Measurements from ENCODE around the gene LYSMD4.

Gene LYSMD4

DNA sequence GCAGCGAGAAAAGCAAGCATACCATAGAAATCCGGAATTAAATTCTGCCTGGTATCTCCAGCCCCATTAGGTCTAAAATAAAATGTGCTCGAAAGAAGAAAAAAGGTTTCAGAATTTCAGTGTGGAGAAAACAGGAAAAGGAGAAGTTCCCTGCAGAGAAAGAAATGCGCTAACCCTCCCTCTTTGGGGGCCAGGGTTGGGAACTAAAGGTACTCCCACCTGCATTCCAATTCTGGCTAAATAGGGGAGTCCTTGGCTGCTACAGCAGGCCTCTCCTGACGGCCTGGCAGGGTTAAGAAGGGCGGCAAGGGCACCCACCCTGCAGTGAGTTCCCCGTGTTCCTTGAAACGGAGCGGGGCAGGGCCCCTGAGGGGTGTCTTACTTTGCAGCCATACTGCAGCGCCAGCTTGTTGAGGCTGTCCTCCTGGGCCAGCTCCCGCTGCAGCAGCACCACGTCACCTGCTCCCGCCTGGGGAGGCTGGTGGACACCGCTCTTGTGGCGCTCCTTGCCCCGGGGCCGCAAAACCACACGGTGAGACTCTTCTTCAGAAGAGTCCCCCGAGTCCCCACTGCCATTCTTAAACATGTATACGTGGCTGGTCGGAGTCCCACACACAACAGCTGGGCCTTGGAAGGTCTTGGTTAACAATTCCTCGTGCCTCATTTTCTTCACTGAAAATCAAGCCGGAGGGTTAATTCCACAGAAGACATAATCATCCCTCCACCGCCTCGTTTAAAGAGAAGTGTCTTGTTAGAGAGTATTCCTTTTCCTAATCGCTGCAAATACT, 1.7 kb downstream of the LYSMD4 start:
- no peak for DNase-seq (ENCODE audit: low spot score)

DNA sequence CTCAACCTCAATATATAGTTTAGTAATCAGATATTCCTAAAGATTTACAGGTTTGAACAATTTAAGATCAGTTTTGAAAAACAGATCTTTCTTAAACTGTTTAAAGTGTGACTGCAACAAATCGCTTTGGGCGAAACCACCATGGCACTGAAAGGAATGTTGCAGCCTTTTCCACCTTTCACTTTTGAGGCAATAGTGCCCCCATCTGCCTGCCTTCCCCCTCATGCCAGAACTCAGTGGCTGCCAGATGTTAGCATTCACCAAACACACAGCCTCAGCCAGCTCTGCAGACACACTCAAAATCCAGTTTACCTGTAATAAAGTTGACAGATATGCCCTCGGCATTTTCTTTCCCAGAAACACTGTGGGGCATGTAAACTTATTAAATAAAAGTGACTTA, 3.3 kb downstream of the LYSMD4 start:
- no peak for DNase-seq (ENCODE audit: low spot score)

DNA sequence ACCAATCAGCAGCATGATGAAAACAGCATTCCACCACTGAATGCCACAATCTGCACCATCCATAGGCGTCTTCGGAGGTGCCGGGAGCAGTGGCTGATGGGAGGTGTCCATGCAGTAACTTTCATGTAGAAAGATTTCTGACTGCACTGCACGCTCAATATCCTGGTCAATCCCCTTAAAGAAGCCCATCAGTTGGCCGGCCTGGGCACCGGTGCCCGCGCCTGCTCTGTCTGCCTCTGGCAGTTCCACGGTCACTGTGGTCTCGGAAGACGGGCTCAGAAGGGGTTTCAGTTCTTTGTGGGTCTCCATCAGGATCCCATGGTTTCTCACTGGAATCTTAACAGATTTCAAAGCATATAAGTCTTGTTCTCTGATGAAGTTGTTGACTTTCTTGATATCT, 3.9 kb downstream of the LYSMD4 start:
- DNase-seq (ENCODE audit: low spot score): no peak

DNA sequence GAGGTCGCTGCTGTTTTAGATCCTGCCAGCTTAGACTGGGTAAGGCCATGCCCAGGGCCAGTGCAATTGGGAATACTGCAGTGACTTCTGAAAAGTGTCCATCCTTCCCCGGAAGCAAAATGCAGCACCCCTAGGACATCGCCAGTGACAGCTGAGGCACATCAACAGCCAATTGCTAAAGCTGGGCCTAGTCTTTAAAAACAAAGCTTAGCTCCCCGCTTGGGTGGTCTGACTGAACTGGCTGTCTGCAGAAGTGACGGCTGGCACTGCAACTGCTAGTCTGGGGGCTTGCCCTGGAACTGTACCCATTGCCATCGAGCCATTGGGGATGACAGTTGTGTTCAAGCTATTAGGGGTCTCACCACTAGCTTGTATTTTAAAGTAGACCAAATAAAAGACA, 4.3 kb downstream of the LYSMD4 start:
- DNase-seq (ENCODE audit: low spot score): no peak

DNA sequence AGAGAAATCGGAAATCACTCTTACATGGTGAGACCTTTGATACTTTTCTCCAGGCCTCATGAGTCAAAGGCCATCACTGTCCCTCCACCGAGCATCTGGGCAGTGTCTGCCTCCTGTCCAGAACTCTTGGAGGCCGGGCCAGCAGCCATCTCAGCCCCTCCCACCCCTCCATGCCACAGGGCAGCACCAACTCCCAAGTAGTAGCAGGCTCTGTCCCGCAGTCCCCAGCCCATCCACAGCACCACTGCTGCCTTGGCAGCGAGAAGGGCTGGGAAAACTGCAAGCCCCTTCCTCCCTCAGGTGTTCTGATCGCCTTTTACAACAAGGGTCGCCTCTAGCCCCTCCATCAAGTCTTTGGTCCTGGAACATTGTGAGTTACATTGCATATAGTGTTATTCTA, 5.5 kb downstream of the LYSMD4 start:
- peak; percentile 40 for DNase-seq (ENCODE audit: low spot score)

DNA sequence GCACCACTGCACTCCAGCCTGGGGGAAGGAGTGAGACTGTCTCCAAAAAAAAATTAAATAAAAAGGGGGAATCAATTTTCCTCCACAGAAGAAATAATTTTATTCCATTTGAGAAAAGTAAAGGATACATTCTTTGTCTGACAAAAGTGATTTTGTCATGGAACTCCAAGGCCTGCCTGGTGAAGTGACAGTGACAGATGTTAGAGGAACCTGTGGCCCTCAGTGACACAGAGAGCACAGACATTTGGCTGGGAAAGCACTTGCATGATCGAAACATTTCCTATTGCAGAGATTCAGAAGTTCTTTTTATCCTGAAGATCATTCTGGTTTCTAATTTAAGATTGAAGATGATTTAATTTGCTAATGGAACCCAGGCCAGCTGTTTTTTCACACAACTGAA, 5.9 kb downstream of the LYSMD4 start:
- no peak for DNase-seq (ENCODE audit: low spot score)

DNA sequence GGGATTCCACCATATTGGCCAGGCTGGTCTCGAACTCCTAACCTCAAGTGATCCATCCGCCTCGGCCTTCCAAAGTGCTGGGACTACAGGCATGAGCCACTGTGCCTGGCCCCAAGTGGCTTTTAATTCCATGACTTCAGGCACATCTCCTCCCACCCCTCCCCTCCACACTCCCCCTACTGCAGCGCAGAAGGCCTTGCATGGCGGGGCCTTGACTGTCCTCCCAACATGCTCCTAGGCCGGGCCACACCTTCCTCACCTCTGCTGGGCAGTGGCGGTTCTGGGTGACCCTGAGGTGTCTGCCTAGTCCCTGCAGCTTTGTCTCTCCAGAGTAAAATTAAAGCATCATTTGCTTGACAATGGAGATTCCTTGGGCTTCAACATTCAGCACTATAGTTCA, 6.9 kb downstream of the LYSMD4 start:
- DNase-seq (ENCODE audit: low spot score): peak; percentile 40

DNA sequence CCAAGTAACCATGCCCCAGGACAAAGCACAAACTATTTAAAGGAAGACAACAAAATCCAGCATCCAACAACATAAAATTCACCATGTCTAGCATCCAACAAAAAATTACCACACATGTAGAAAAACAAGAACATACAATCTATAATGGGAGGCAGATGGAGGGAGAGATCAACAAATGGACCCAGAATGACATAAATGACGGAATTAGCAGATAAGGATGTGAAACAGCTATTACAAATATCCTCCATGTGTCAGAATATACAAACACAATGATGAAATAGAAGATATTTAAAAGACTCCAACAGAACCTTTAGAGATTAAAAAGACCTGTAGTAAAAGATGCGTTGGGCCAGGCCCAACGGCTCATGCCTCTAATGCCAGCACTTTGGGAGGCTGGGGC, 10.8 kb downstream of the LYSMD4 start:
- DNase-seq (ENCODE audit: low spot score): no peak

DNA sequence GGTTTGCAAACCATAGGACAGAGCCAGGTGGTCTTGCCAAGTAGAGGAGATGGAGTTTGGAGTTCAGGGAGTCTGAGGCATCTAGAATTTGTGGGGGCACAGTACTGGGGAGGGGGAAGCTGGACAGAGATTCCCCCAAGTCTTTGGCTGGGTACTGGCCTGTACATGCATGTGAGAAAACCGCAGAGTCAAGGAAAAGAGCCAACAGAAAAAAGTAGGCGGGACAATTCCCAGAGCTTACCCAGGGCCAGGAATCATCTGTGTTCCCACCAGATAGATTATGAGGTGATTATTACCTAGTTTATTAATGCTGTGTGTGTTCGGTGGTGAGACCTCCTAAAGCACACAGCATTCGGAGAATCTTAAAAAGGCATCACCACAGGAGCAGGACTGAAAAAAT, 11.3 kb downstream of the LYSMD4 start:
- DNase-seq (ENCODE audit: low spot score): peak; percentile 49

DNA sequence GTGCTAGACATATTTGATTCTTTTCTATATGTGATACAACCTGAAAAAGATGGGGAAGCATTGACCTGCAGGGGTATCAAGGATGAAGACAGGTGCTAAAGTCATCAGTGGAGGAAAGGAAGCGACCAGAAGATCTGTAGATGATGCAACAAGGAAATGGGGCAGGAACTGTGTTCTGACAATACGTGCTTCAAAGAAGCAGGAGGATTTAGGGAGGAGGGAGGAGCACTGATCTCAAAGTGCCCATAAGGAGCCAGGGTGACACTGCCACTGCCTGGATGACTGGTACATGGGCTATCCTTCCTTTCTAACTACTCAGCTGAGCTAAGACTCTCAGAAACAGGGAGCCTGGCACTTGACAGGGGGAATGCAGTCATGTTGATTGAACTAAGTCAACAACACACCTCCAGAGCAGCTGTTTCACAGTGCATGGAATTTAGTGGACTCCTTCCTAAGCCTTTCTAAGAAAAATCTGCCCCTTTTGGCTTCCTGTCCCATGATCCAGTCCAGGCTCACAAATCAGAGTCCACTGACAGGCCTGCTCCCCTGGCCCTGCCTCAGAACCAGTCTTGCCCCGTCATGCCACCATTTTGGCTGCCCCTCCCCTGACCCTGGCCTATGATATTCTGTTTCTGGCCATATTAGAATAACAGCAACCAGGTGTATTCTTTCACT, 12.0 kb downstream of the LYSMD4 start:
- DNase-seq (ENCODE audit: low spot score): no peak

DNA sequence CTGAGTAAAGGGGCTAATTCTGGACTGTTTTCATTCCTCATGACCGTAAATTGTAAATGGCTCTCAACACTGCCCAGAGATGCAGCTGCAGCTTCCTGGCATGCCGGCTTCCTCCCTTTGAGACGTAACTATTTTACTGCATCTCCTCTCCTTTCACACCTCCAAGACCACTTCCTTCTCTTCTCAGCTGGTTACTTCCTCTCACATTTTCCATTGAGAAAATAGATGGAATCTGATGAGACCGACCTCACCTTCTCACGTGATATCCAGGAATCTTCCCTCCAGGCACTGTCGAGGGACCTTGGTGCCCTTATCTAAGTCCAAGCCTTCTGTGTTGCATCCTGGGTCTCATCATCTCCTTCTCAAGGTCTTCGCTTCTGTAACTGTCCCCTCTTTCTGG, 12.7 kb downstream of the LYSMD4 start:
- no peak for DNase-seq (ENCODE audit: low spot score)

DNA sequence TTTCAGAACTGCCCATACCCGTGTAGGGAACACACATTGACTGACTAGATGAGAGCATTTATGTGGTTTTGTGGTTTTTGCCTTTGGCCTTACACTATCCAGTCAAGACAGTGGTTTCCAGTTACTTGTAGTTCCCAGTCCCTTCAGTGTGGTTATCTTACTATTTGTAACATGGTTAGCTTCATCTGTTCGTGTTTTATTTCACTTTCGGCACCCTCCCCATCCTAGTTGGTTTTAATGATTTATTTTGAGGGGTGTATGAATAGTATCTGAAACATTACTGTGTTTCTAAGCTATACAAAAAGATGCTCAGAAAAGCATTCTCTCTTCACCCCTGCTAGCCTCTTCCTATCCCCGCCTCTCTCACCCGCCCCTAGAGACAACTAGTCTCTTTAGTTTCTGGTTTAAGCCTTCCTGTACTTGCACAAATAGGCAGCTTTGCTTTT, 14.1 kb downstream of the LYSMD4 start:
- no peak for DNase-seq (ENCODE audit: low spot score)

DNA sequence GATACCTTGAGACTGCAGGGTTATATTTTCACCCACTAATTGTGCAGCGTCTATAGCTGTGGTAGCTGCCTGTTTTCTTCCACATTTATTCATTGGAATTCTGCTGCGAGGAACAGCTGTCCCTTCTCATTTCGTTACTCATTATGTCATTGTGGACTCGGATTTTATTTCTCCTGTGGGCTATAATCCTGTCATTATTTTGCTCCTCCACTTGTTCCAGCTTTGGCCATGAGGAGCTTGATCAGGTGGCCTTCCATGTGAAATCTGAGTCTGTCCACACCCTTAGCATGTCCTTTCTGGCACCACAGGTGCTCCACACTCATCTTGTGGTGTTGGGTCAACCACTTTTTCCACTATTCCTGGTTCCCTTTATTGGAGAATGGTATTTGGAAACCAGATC, 14.8 kb downstream of the LYSMD4 start:
- DNase-seq (ENCODE audit: low spot score): no peak

DNA sequence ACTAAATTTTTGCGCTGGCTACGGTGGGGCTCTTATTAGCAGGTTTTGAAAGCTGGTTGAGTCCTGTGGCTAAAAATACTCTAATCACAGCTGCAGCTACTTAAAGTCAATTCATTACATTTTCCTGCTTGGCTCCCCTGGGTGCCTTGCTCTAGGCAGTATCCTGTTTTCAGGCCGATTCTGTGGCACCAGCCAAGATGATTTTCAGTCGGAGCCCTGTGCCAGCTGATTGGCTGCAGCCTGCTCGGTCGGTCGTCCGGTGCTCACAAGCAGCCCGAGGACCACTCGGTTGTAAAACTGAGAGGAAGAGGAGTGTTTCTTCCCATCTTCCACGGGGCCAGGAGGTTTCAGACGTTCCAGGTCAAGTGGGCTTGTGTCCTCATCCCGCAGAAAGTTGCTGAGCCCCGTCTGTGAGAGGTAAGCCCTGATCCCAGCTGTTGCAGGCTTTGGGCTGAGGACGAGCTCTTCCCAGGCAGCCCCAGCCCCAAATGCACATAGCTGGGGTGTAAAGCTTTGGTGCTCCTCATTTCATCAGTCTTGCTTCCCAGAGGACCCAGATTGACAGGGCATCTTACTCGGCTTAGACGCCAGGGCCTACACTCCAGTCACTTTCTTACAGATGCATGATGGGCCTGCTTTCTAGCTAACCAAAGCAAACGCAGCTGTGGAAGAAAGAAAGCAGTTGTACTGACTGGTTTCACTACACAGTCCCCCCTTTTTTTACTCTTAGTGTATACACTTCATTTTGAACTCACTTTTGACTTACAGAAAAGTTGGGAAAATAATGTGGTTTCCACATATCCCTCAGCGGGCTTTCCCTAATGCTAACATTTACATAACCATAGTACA, 15.9 kb downstream of the LYSMD4 start:
- no peak for DNase-seq (ENCODE audit: low spot score)

DNA sequence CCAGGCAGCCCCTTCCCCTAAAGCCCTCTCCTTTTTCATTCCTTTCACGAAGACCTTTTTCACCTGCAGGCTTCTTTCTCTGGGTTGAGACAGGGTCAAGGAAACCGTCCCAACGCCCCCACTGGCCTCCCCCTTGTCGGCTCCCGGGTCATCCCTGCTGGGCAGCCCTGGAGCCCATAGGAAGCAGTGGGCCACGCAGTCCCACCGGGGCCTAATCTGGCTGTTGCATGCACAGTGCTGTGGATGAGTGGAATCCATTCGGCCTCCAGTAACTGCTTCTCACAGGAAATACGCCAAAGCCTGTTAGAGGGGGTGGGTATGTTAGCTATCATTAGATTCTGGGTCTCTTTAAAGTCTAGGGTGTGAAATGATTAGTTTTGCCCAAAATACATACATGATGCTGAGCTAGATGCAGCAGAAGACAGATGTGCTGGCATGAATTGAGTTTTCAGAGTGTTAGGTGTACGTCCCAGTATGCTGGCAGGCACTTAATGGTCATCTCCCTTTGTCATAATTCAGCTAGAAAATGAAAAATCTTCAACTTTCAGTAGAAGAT, 16.6 kb downstream of the LYSMD4 start:
- DNase-seq (ENCODE audit: low spot score): no peak

DNA sequence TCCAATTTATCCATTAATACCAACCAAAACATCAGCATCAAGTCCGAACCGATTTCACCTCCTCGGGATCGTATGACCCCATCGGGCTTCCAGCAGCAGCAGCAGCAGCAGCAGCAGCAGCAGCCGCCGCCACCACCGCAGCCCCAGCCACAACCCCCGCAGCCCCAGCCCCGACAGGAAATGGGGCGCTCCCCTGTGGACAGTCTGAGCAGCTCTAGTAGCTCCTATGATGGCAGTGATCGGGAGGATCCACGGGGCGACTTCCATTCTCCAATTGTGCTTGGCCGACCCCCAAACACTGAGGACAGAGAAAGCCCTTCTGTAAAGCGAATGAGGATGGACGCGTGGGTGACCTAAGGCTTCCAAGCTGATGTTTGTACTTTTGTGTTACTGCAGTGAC, 20.8 kb downstream of the LYSMD4 start:
- DNase-seq (ENCODE audit: low spot score): no peak

DNA sequence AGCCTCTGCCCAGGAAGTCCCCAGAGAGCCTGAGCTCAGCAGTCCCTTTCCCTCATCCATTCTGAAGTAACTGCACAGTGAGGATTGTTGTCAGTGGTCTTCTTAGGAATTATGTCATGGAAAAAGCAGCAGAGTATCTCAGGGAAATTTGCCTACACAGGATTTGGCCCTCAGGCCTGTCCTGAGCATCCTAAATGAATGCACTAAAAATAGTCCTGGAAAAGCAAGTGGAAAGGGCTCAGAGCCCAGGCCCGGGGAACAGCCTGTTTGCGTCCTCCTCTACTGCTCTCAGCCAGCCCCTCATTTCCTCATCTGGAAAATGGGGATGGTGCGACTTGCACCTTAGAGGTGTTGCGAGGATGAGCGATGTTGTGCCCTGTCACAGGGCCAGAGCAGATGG, 21.6 kb downstream of the LYSMD4 start:
- DNase-seq (ENCODE audit: low spot score): no peak

DNA sequence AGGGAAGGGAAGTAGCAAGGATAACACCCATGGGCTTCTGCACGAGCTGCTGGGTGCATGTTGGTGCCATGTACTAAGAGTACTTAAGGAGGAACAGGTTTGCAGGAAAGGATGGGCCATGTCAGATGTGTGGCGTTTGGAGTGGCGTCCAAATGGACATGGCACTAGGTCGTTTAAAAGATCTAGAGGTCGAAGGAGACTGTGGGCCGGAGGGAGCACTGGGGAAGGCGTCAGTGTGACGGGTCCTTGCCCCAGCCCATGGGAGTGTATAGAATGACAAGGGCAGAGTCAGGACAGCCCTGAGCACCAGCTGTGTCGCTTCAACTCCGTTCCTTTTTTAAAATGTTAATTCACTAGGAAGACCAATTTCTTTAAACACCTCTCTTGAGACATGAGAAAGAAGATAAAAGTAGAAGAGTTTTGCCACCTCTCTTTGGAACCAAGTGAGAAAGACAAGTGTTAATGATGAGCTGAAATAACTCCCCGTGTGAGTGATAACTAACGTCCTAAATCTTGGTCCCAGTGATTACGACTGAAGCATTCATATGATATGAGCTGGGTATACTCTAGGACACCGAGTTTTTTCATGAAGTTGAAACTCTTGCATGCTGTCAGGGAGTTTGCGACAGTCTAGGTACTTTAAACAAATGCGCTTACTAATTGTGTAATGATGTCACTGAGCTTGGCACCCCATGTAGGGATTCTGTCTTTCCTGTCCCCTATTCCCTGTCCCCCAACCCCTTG, 23.8 kb downstream of the LYSMD4 start:
- DNase-seq (ENCODE audit: low spot score): no peak

DNA sequence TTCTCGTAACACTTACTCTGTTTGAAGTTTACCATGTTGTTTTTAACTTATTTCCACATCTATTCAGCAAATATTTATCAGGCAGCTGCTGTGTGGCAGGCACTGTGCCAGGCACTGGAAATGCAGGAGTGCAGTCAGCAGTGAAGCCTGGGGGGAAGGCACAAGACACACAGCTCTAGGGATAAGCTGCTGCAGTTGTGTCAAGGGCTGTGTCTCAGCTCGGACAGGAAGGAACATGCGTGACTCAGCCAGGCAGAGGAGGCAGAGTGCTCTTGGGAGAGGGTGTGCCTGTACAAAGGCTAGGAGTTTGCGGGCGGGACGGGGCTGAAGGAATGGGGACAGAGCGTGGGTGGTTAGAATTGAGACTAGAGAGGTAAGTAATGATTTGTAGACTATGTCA, 24.7 kb downstream of the LYSMD4 start:
- DNase-seq (ENCODE audit: low spot score): no peak

DNA sequence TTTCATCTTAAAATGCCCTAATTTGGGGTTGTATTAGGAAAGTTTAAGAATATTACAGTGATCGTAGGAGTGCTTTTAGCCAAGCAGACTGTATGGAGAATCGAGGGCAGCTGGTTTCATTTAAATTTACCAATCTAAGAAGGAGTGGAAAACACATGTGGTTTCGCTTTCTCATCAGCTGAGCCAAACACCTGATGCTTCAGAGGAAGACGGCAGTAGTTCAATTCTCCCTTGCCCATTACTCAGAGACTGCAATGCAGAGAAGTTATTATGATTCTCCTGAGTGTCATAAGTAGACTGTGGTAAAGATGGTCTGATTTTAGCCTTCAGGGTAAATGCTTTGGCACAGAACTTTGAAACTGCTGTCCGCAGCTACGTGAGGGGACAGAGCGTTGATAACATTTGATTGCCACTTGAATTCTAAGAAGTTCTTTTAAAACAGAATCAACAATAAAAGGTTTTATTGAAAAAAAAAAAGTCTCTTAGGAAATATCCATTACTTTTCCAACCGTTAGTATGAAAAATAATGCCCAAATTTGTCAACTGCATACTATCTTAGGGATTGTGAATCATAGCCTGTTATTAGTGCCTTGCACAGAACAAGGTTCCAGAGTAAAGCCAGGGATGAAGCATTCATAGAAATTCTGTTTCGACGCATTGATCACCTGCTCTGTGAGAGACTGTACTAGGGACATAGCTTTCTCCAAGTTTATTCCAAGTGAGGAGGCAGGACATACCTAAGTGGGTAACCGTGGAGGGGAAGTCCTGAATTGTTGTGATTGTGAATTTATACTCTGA, 25.6 kb downstream of the LYSMD4 start:
- no peak for DNase-seq (ENCODE audit: low spot score)

Data from left forelimb (tissue), 1 donor.